HepG2 (cell line): ENCODE results near the gene SCGB3A2. TPM values are rescaled to one million over a fixed set of nuclear protein-coding genes. Genes with fewer than 3 reads are reported as not detected.

Experiments used
- ATF7 ChIP-seq, 2 experiments: fragments of 450-650 bp in 1 of 2; sonication (generic) in 1 of 2; formaldehyde crosslinking in 1 of 2; IDR thresholded peaks; 2 replicates each; pipeline versions ENCODE4 v1.4.0 to v1.6.1; 2016 to 2020; ENCODE audit warnings: antibody characterized with exemption in 1 of 2, mild to moderate bottlenecking in 1 of 2, missing genetic modification reagents in 1 of 2
- CBX5 ChIP-seq: sonication (generic); formaldehyde crosslinking; IDR thresholded peaks from 2 replicates; pipeline ENCODE4 v1.4.0; 2020; ENCODE audit warnings: missing genetic modification reagents, borderline replicate concordance
- CHCHD3 ChIP-seq: sonication (generic); formaldehyde crosslinking; IDR thresholded peaks from 2 replicates; pipeline ENCODE4 v1.8.0; 2022; ENCODE audit warnings: mild to moderate bottlenecking, missing genetic modification reagents, moderate library complexity
- CREB1 ChIP-seq, 2 experiments: fragments of 450-650 bp in 1 of 2; IDR thresholded peaks; 2 replicates each; pipeline ENCODE4 v1.6.1; 2016 to 2017; ENCODE audit warnings: control low read depth in 1 of 2, mild to moderate bottlenecking in 1 of 2, missing compliant biosample characterization in 1 of 2, missing genetic modification characterization in 1 of 2
- ETV6 ChIP-seq: sonication (generic); formaldehyde crosslinking; conservative IDR thresholded peaks from 2 replicates; pipeline ENCODE4 v1.4.0; 2020; ENCODE audit warnings: missing genetic modification reagents
- FUBP1 ChIP-seq: sonication (generic); formaldehyde crosslinking; IDR thresholded peaks from 2 replicates; pipeline ENCODE4 v1.5.1; 2020; ENCODE audit warnings: missing genetic modification reagents, mild to moderate bottlenecking, borderline replicate concordance
- JUNB ChIP-seq: sonication (generic); formaldehyde crosslinking; IDR thresholded peaks from 2 replicates; pipeline ENCODE4 v1.8.0; 2022; ENCODE audit warnings: missing genetic modification reagents, mild to moderate bottlenecking, borderline replicate concordance
- NCOR1 ChIP-seq: fragments of 200-600 bp; sonication (generic); IDR thresholded peaks from 2 replicates; pipeline ENCODE4 v1.7.0; 2017; ENCODE audit warnings: antibody characterized with exemption, low read length, borderline replicate concordance
- NR3C1 ChIP-seq: sonication (generic); formaldehyde crosslinking; IDR thresholded peaks from 2 replicates; pipeline ENCODE4 v1.4.0; 2020; ENCODE audit warnings: missing genetic modification reagents
- NRL ChIP-seq: sonication (generic); formaldehyde crosslinking; IDR thresholded peaks from 2 replicates; pipeline ENCODE4 v1.5.0; 2020; ENCODE audit warnings: missing genetic modification reagents, mild to moderate bottlenecking, moderate library complexity, borderline replicate concordance
- SNAPC5 ChIP-seq: sonication (generic); formaldehyde crosslinking; IDR thresholded peaks from 2 replicates; pipeline ENCODE4 v1.8.1; 2023; ENCODE audit warnings: mild to moderate bottlenecking, missing genetic modification reagents, borderline replicate concordance
- TFDP2 ChIP-seq: sonication (generic); formaldehyde crosslinking; IDR thresholded peaks from 2 replicates; pipeline ENCODE4 v1.4.0; 2020; ENCODE audit warnings: missing genetic modification reagents
- TIGD3 ChIP-seq: sonication (generic); formaldehyde crosslinking; IDR thresholded peaks from 2 replicates; pipeline ENCODE4 v1.5.1; 2020; ENCODE audit warnings: mild to moderate bottlenecking, missing genetic modification reagents, borderline replicate concordance
- ZBTB42 ChIP-seq: sonication (generic); formaldehyde crosslinking; IDR thresholded peaks from 2 replicates; pipeline ENCODE4 v1.5.0; 2020; ENCODE audit warnings: mild to moderate bottlenecking, missing genetic modification reagents
- ZNF883 ChIP-seq: sonication (generic); formaldehyde crosslinking; IDR thresholded peaks from 2 replicates; pipeline ENCODE4 v1.5.1; 2020; ENCODE audit warnings: mild to moderate bottlenecking, missing genetic modification reagents; ENCODE audit errors: not compliant biosample characterization
- polyA plus RNA-seq, 8 experiments: library from polyadenylated mRNA; depleted of rRNA in 3 of 8; stranded (reverse) in 7 of 8; unstranded in 1 of 8; fragments of >200 nt; fragmentation: Illumina TruSeq in 4 of 8; extraction: Trizol in 4 of 8; gene quantifications; 2 replicates each; pipeline versions ENCODE4 v1.2.1 to v1.2.3, GENCODE V29; 2011 to 2016; ENCODE audit warnings: low read depth in 4 of 8, missing spikeins in 1 of 8, mixed read lengths in 1 of 8; ENCODE audit not compliant: insufficient read depth in 1 of 8
- total RNA-seq, 5 experiments: library from RNA; depleted of rRNA; stranded (reverse); fragments of >200 nt; fragmentation: Illumina TruSeq; extraction: Trizol; gene quantifications; 2 replicates each; pipeline ENCODE4 v1.2.3, GENCODE V29; 2016; ENCODE audit warnings: low read depth in 1 of 5
- TF ChIP-seq, protein P1 (sequence below): IDR thresholded peaks from 2 replicates; pipeline ENCODE4 v1.6.1; 2012; ENCODE audit warnings: inconsistent platforms
- TF ChIP-seq, protein P2 (sequence below): sonication (generic); formaldehyde crosslinking; IDR thresholded peaks from 2 replicates; pipeline ENCODE4 v1.8.0; 2022; ENCODE audit warnings: missing genetic modification reagents, mild to moderate bottlenecking, moderate library complexity, borderline replicate concordance
- TF ChIP-seq, protein P3 (sequence below): sonication (generic); formaldehyde crosslinking; IDR thresholded peaks from 2 replicates; pipeline ENCODE4; 2020; ENCODE audit warnings: missing genetic modification reagents, mild to moderate bottlenecking, borderline replicate concordance

SCGB3A2 gene
- total and polyA plus RNA-seq, 2 of the 13 experiments (the other 11 are each of a cell fraction or from before 2014, with no cell fraction given), result not detected

DNA sequence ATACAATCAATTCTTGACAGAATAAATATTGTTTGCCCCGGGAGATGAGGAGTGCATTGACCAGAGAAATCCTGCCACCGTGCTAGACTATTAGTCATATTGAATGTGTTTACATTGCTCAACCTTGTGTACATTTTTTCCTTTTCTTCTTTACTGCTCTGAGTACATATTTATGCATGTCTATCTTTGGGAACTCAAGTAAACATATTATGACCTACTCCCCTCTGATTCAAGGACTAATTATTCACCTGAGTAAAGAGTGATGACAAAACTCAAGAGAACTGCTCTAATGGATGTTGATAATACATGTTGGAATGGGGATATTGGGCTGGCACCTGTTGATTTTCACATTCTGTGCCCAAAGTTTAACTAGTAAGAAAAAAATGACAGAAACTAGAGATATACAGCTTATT, 43.1 kb upstream of the SCGB3A2 start (continued):
- no peak for TF ChIP-seq SNAPC5 (CRISPR knock-in tag)
- TF ChIP-seq CHCHD3 (CRISPR knock-in tag), result no peak
- TF ChIP-seq ATF7 (IDR thresholded peaks at IDR 0.05), result peak; percentile 74
- TF ChIP-seq ATF7 (CRISPR knock-in tag; IDR thresholded peaks at IDR 0.05), result no peak; the same call in 1 of the 2 replicates
- peak; percentile 96; the same call in 1 of the 2 replicates for TF ChIP-seq NCOR1
- TF ChIP-seq CREB1 (IDR thresholded peaks at IDR 0.05), result peak; percentile 70; the same call in 1 of the 2 replicates
- peak; percentile 88 for TF ChIP-seq CREB1 (CRISPR knock-in tag; IDR thresholded peaks at IDR 0.05)
- TF ChIP-seq TFDP2 (CRISPR knock-in tag), result no peak
- TF ChIP-seq ZNF883, result no peak
- TF ChIP-seq, protein P1, sequence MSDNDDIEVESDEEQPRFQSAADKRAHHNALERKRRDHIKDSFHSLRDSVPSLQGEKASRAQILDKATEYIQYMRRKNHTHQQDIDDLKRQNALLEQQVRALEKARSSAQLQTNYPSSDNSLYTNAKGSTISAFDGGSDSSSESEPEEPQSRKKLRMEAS, result peak; percentile 76
- TF ChIP-seq FUBP1 (CRISPR knock-in tag), result no peak
- TF ChIP-seq ETV6 (CRISPR knock-in tag), result no peak
- TF ChIP-seq NR3C1 (CRISPR knock-in tag), result no peak
- TF ChIP-seq, protein P2, sequence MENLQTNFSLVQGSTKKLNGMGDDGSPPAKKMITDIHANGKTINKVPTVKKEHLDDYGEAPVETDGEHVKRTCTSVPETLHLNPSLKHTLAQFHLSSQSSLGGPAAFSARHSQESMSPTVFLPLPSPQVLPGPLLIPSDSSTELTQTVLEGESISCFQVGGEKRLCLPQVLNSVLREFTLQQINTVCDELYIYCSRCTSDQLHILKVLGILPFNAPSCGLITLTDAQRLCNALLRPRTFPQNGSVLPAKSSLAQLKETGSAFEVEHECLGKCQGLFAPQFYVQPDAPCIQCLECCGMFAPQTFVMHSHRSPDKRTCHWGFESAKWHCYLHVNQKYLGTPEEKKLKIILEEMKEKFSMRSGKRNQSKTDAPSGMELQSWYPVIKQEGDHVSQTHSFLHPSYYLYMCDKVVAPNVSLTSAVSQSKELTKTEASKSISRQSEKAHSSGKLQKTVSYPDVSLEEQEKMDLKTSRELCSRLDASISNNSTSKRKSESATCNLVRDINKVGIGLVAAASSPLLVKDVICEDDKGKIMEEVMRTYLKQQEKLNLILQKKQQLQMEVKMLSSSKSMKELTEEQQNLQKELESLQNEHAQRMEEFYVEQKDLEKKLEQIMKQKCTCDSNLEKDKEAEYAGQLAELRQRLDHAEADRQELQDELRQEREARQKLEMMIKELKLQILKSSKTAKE (CRISPR knock-in tag), result peak; percentile 98
- no peak for TF ChIP-seq NRL (CRISPR knock-in tag)
- TF ChIP-seq, protein P3, sequence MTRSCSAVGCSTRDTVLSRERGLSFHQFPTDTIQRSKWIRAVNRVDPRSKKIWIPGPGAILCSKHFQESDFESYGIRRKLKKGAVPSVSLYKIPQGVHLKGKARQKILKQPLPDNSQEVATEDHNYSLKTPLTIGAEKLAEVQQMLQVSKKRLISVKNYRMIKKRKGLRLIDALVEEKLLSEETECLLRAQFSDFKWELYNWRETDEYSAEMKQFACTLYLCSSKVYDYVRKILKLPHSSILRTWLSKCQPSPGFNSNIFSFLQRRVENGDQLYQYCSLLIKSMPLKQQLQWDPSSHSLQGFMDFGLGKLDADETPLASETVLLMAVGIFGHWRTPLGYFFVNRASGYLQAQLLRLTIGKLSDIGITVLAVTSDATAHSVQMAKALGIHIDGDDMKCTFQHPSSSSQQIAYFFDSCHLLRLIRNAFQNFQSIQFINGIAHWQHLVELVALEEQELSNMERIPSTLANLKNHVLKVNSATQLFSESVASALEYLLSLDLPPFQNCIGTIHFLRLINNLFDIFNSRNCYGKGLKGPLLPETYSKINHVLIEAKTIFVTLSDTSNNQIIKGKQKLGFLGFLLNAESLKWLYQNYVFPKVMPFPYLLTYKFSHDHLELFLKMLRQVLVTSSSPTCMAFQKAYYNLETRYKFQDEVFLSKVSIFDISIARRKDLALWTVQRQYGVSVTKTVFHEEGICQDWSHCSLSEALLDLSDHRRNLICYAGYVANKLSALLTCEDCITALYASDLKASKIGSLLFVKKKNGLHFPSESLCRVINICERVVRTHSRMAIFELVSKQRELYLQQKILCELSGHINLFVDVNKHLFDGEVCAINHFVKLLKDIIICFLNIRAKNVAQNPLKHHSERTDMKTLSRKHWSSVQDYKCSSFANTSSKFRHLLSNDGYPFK (CRISPR knock-in tag), result no peak
- TF ChIP-seq ZBTB42 (CRISPR knock-in tag), result no peak
- no peak for TF ChIP-seq TIGD3 (CRISPR knock-in tag)
- no peak for TF ChIP-seq CBX5 (CRISPR knock-in tag)
- TF ChIP-seq JUNB, result peak; percentile 100
